Liver (tissue), 9 donors: ENCODE data around the gene DCAF11. TPM values are rescaled to one million over a fixed set of nuclear protein-coding genes. Genes with fewer than 3 reads are reported as not detected.

Experiments used
- DNase-seq: peaks from one replicate; pipeline ENCODE4 v3.0.0-alpha.2; 2017; ENCODE audit warnings: low spot score
- H3K27ac ChIP-seq, 2 donors: one replicate each; pipeline ENCODE4 v1.7.0; 2013; ENCODE audit warnings: inconsistent platforms in 2 of 2, low read length in 2 of 2, control low read depth in 1 of 2, low read depth in 1 of 2, mild to moderate bottlenecking in 1 of 2
- H3K27me3 ChIP-seq, 4 donors: one replicate each; pipeline versions ENCODE4 v1.6.1 to v1.7.0; 2013; ENCODE audit warnings: low read length in 3 of 4, inconsistent platforms in 1 of 4, mild to moderate bottlenecking in 1 of 4, moderate library complexity in 1 of 4; ENCODE audit not compliant: control insufficient read depth in 4 of 4, insufficient read depth in 4 of 4
- H3K36me3 ChIP-seq, 4 donors: one replicate each; pipeline versions ENCODE4 v1.6.1 to v1.7.0; 2013; ENCODE audit warnings: low read length in 3 of 4, mild to moderate bottlenecking in 3 of 4, low read depth in 1 of 4, moderate library complexity in 1 of 4; ENCODE audit not compliant: control insufficient read depth in 4 of 4, insufficient read depth in 3 of 4
- H3K4me1 ChIP-seq, 4 donors: one replicate each; pipeline versions ENCODE4 v1.6.1 to v1.7.0; 2013; ENCODE audit warnings: low read length in 3 of 4, mild to moderate bottlenecking in 3 of 4, moderate library complexity in 1 of 4; ENCODE audit not compliant: control insufficient read depth in 4 of 4, insufficient read depth in 4 of 4
- H3K4me3 ChIP-seq, 3 donors: one replicate each; pipeline versions ENCODE4 v1.6.1 to v1.7.0; 2013; ENCODE audit warnings: low read length in 3 of 3, control low read depth in 1 of 3, low read depth in 1 of 3, mild to moderate bottlenecking in 1 of 3
- H3K9ac ChIP-seq, 2 donors: one replicate each; pipeline ENCODE4 v1.7.0; 2013; ENCODE audit warnings: low read length in 2 of 2, mild to moderate bottlenecking in 2 of 2, moderate library complexity in 2 of 2, control low read depth in 1 of 2, low read depth in 1 of 2
- H3K9me3 ChIP-seq, 4 donors: one replicate each; pipeline versions ENCODE4 v1.6.1 to v1.7.0; 2013; ENCODE audit warnings: low read length in 3 of 4; ENCODE audit not compliant: control insufficient read depth in 4 of 4
- EGR1 ChIP-seq, 2 donors: IDR thresholded peaks; 2 replicates each; pipeline ENCODE4 v1.6.1; 2016 to 2018; ENCODE audit warnings: antibody characterized with exemption in 2 of 2, low read depth in 2 of 2
- FOXA1 ChIP-seq: IDR thresholded peaks from 2 replicates; pipeline ENCODE4 v1.6.1; 2016; ENCODE audit warnings: antibody characterized with exemption
- FOXA2 ChIP-seq: IDR thresholded peaks from 2 replicates; pipeline ENCODE4 v1.6.1; 2016; ENCODE audit warnings: antibody characterized with exemption
- GABPA ChIP-seq, 2 donors: IDR thresholded peaks in 1 of 2; conservative IDR thresholded peaks in 1 of 2; 2 replicates each; pipeline ENCODE4 v1.6.1; 2016; ENCODE audit warnings: antibody characterized with exemption in 2 of 2, mild to moderate bottlenecking in 1 of 2, moderate library complexity in 1 of 2
- HNF4A ChIP-seq, 2 donors: conservative IDR thresholded peaks; 2 replicates each; pipeline ENCODE4 v1.6.1; 2016; ENCODE audit warnings: antibody characterized with exemption in 2 of 2, mild to moderate bottlenecking in 2 of 2
- HNF4G ChIP-seq: IDR thresholded peaks from 2 replicates; pipeline ENCODE4 v1.6.1; 2016; ENCODE audit warnings: antibody characterized with exemption
- JUND ChIP-seq, 2 donors: IDR thresholded peaks; 2 replicates each; pipeline ENCODE4 v1.6.1; 2016; ENCODE audit warnings: antibody characterized with exemption in 2 of 2
- NR2F2 ChIP-seq: IDR thresholded peaks from 2 replicates; pipeline ENCODE4 v1.6.1; 2016; ENCODE audit warnings: antibody characterized with exemption
- RAD21 ChIP-seq, 2 donors: IDR thresholded peaks; 2 replicates each; pipeline ENCODE4 v1.6.1; 2016; ENCODE audit warnings: antibody characterized with exemption in 2 of 2, mild to moderate bottlenecking in 2 of 2
- RXRA ChIP-seq, 2 donors: IDR thresholded peaks; 2 replicates each; pipeline ENCODE4 v1.6.1; 2017 to 2018; ENCODE audit warnings: antibody characterized with exemption in 2 of 2, mild to moderate bottlenecking in 1 of 2
- SP1 ChIP-seq: IDR thresholded peaks from 2 replicates; pipeline ENCODE4 v1.6.1; 2018; ENCODE audit warnings: antibody characterized with exemption, mild to moderate bottlenecking
- TAF1 ChIP-seq: conservative IDR thresholded peaks from 2 replicates; pipeline ENCODE4 v1.6.1; 2016; ENCODE audit warnings: antibody characterized with exemption, mild to moderate bottlenecking
- YY1 ChIP-seq: IDR thresholded peaks from 2 replicates; pipeline ENCODE4 v1.6.1; 2016; ENCODE audit warnings: antibody characterized with exemption, mild to moderate bottlenecking
- ZBTB33 ChIP-seq: IDR thresholded peaks from 2 replicates; pipeline ENCODE4 v1.6.1; 2016; ENCODE audit warnings: antibody characterized with exemption
- WGBS: extraction: QIAGEN DNeasy Blood & Tissue Kit; methylation state at CpG from one replicate; pipeline ENCODE4 v1.1.7; 2013; 5-methylcytosine and 5-hydroxymethylcytosine counted together
- polyA plus RNA-seq, 2 donors: library from polyadenylated mRNA; stranded (reverse) in 1 of 2; unstranded in 1 of 2; fragments of 200-250 nt in 1 of 2; fragments of >200 nt in 1 of 2; fragmentation: Nextera tagmentation in 1 of 2; extraction: Ambion mirVana in 1 of 2; gene quantifications; one replicate each; pipeline versions ENCODE4 v1.2.1 to v1.2.3, GENCODE V29; 2013 to 2015
- total RNA-seq, 2 donors: library from RNA; depleted of rRNA; stranded (reverse); fragments of >200 nt; gene quantifications; one replicate each; pipeline ENCODE4 v1.2.3, GENCODE V29; 2014
- TF ChIP-seq, protein P1 (sequence below): IDR thresholded peaks from 2 replicates; pipeline ENCODE4 v1.6.1; 2016; ENCODE audit warnings: antibody characterized with exemption
- TF ChIP-seq, protein P2 (sequence below): IDR thresholded peaks from 2 replicates; pipeline ENCODE4 v1.6.1; 2016; ENCODE audit warnings: antibody characterized with exemption
- TF ChIP-seq, protein P3 (sequence below): fragments of 150-350 bp; IDR thresholded peaks from 2 replicates; pipeline ENCODE4 v1.5.1; 2017; ENCODE audit warnings: improper control_type of control experiment, low read depth, low read length; ENCODE audit not compliant: missing input control
- TF ChIP-seq, protein P4 (sequence below): IDR thresholded peaks from 2 replicates; pipeline ENCODE4 v1.6.1; 2016; ENCODE audit warnings: antibody characterized with exemption, mild to moderate bottlenecking
- donor health status: healthy.
- donor health status: healthy.
- donor health status: healthy.
- donor health status: healthy.
- donor health status: healthy.

Gene DCAF11
- total and polyA plus RNA-seq, 4 donors, result 30.1 to 312 (median 167) TPM

DNA sequence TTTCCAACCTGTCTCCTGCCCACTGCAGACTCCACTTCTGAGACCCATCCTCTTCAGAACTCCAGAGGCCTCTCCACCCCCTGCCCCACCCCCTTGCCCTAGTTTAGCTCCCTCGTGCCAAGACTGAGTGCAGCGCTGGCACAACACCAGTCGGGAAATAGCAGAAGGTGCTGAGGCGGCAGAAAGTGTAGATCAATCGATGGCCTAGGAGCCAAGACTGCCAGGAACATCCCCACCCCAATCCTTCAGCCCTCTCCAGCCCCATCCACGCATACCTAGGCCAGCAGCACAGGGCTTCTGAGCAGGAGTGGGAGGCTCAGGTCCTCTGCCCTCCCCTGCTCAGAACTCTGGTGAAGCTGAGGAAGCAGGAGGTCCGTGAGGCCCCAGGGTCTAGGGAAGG, 42.1 kb upstream of the DCAF11 start:
- H3K4me3 ChIP-seq, result no peak overlapping the region
- TF ChIP-seq HNF4A (conservative IDR thresholded peaks at IDR 0.05) (peak; percentile 5 to 12), FOXA1 (no peak), GABPA (IDR thresholded peaks at IDR 0.05 in 1 of 2, conservative IDR thresholded peaks at IDR 0.05 in 1 of 2) (no peak), SP1 (no peak), RXRA (IDR thresholded peaks at IDR 0.05) (peak in 1 of 2 donors; percentile 10)
- TF ChIP-seq, protein P1, sequence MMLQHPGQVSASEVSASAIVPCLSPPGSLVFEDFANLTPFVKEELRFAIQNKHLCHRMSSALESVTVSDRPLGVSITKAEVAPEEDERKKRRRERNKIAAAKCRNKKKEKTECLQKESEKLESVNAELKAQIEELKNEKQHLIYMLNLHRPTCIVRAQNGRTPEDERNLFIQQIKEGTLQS, result no peak
- no peaks in the 10 kb centered on the region for H3K9me3 ChIP-seq
- no peak for DNase-seq
- peak overlapping the region in 1 of 2 donors; percentile 17 for H3K9ac ChIP-seq
- 26% methylated on average over 7 of the region's 7 CpGs for WGBS
- peak overlapping the region in 1 of 2 donors; percentile 24 for H3K27ac ChIP-seq
- no peaks in the 10 kb centered on the region for H3K27me3 ChIP-seq
- H3K36me3 ChIP-seq, result no peaks in the 10 kb centered on the region
- peaks cover 35 to 62% (median 54%) of the 10 kb centered on the region in 4 donors for H3K4me1 ChIP-seq

- Histone ChIP-seq H3K27ac (peak overlapping the region in 1 of 2 donors; percentile 24), H3K9me3 (no peaks in the 10 kb centered on the region), H3K27me3 (no peaks in the 10 kb centered on the region), H3K36me3 (no peaks in the 10 kb centered on the region), H3K4me3 (no peak overlapping the region), H3K4me1 (peaks cover 30 to 55% (median 47%) of the 10 kb centered on the region in 4 donors), H3K9ac (peak overlapping the region in 1 of 2 donors; percentile 17)
- WGBS, result 86% methylated on average over 26 of the region's 26 CpGs
- TF ChIP-seq RAD21 (IDR thresholded peaks at IDR 0.05) (no peak), TAF1 (no peak), FOXA1 (no peak), NR2F2 (no peak), HNF4A (conservative IDR thresholded peaks at IDR 0.05) (no peak), JUND (IDR thresholded peaks at IDR 0.05) (no peak), YY1 (no peak), EGR1 (IDR thresholded peaks at IDR 0.05; ENCODE audit: low read depth in 2 of 2) (no peak), RXRA (IDR thresholded peaks at IDR 0.05) (no peak), HNF4G (no peak), GABPA (IDR thresholded peaks at IDR 0.05 in 1 of 2, conservative IDR thresholded peaks at IDR 0.05 in 1 of 2) (no peak), ZBTB33 (no peak), SP1 (no peak), FOXA2 (no peak)
- TF ChIP-seq, protein P2, sequence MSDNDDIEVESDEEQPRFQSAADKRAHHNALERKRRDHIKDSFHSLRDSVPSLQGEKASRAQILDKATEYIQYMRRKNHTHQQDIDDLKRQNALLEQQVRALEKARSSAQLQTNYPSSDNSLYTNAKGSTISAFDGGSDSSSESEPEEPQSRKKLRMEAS, result no peak
- TF ChIP-seq, protein P1, result no peak
- TF ChIP-seq, protein P3, sequence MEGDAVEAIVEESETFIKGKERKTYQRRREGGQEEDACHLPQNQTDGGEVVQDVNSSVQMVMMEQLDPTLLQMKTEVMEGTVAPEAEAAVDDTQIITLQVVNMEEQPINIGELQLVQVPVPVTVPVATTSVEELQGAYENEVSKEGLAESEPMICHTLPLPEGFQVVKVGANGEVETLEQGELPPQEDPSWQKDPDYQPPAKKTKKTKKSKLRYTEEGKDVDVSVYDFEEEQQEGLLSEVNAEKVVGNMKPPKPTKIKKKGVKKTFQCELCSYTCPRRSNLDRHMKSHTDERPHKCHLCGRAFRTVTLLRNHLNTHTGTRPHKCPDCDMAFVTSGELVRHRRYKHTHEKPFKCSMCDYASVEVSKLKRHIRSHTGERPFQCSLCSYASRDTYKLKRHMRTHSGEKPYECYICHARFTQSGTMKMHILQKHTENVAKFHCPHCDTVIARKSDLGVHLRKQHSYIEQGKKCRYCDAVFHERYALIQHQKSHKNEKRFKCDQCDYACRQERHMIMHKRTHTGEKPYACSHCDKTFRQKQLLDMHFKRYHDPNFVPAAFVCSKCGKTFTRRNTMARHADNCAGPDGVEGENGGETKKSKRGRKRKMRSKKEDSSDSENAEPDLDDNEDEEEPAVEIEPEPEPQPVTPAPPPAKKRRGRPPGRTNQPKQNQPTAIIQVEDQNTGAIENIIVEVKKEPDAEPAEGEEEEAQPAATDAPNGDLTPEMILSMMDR, result no peak
- TF ChIP-seq, protein P4, sequence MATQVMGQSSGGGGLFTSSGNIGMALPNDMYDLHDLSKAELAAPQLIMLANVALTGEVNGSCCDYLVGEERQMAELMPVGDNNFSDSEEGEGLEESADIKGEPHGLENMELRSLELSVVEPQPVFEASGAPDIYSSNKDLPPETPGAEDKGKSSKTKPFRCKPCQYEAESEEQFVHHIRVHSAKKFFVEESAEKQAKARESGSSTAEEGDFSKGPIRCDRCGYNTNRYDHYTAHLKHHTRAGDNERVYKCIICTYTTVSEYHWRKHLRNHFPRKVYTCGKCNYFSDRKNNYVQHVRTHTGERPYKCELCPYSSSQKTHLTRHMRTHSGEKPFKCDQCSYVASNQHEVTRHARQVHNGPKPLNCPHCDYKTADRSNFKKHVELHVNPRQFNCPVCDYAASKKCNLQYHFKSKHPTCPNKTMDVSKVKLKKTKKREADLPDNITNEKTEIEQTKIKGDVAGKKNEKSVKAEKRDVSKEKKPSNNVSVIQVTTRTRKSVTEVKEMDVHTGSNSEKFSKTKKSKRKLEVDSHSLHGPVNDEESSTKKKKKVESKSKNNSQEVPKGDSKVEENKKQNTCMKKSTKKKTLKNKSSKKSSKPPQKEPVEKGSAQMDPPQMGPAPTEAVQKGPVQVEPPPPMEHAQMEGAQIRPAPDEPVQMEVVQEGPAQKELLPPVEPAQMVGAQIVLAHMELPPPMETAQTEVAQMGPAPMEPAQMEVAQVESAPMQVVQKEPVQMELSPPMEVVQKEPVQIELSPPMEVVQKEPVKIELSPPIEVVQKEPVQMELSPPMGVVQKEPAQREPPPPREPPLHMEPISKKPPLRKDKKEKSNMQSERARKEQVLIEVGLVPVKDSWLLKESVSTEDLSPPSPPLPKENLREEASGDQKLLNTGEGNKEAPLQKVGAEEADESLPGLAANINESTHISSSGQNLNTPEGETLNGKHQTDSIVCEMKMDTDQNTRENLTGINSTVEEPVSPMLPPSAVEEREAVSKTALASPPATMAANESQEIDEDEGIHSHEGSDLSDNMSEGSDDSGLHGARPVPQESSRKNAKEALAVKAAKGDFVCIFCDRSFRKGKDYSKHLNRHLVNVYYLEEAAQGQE, result no peak
- DNase-seq, result no peak
These were observed 41.4 kb upstream of the DCAF11 start for GRCh38 chr14:24072881-24073877.
